GM18507 (cell line): ENCODE data around the gene BEX1.
"Not testable (repeated sequence)": the region's sequence is repeated elsewhere in the genome, so short reads cannot be mapped to it uniquely, and the experiment has no call there.

ENCODE experiments used
- DNase-seq: peaks from one replicate; pipeline ENCODE4 v3.0.0; 2011; ENCODE audit warnings: low read depth; ENCODE audit not compliant: insufficient read length; ENCODE audit errors: extremely low spot score
- FAIRE-seq: peaks from 2 replicates; lab custom pipeline; 2011; peaks lifted over from hg19 to GRCh38; lab: Jason Lieb, UNC

The BEX1 gene

GRCh38 chrX:103063918-103064434, at the start of gene BEX1:
BEX1 (minus strand) TSS chrX:103064171; CDS start chrX:103063274, 897 bp downstream.
- no peak for FAIRE-seq
- DNase-seq, result no peak

DNA sequence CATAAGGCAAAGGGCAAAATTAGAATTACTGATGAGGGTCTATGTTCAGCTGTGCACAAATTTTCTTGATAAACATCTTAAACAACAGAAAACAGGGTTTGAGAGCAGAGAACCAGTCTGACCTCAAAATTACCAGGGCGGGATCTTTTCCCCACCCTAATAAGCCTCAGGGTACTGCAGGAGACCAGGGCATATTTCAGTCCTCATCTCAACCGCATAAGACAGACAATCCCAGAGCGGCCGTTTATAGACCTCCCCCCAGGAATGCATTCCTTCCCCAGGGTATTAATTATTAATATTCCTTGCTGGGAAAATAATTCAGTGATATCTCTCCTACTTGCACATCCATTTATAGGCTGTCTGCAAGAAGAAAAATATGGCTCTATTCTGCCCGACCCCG, 45.5 kb upstream of the BEX1 start:
- not testable (repeated sequence) for FAIRE-seq, DNase-seq

GRCh38 chrX:103107836-103108235, 43.9 kb upstream of the BEX1 start:
- no peak for DNase-seq
- FAIRE-seq, result no peak

- FAIRE-seq, DNase-seq: not testable (repeated sequence)
These were observed 43.3 kb upstream of the BEX1 start for GRCh38 chrX:103107227-103107737.

DNA sequence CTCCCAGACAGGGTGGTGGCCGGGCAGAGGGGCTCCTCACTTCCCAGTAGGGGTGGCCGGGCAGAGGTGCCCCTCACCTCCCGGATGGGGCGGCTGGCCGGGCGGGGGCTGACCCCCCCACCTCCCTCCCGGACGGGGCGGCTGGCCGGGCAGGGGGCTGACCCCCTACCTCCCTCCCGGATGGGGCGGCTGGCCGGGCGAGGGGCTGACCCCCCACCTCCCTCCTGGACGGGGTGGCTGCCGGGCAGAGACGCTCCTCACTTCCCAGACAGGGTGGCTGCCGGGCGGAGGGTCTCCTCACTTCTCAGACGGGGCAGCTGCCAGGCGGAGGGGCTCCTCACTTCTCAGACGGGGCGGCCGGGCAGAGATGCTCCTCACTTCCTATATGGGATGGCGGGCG, 40.4 kb upstream of the BEX1 start:
- not testable (repeated sequence) for FAIRE-seq, DNase-seq

- DNase-seq, FAIRE-seq: not testable (repeated sequence)
These were observed 39.9 kb upstream of the BEX1 start for GRCh38 chrX:103103866-103104265.

GRCh38 chrX:103101299-103102042, 37.5 kb upstream of the BEX1 start:
- no peak for FAIRE-seq
- no peak for DNase-seq

DNA sequence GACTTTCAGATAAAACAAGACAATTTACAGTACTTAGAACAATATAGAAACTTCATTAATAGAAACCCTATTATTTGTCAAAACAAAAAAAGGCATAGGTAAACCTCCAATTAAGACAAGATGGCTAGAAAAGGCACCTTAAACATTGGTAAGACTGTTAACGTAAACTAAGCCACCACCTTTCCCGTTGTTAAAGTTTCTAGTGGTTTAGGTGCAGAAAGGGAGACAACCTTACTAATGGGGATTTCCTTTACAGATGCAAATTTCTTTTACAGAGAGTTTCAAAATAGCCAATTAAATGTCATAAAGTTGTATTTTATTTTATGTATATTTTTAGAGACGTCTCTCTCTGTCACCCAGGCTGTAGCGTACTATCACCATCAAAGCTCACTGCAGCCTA, 36.5 kb upstream of the BEX1 start:
- no peak for DNase-seq
- no peak for FAIRE-seq

- FAIRE-seq (no peak), DNase-seq (no peak)
These were observed 35.7 kb upstream of the BEX1 start for GRCh38 chrX:103099691-103100090.

GRCh38 chrX:103098488-103098887, 34.5 kb upstream of the BEX1 start:
- no peak for FAIRE-seq

GRCh38 chrX:103092942-103093341, 29.0 kb upstream of the BEX1 start, which contains the start of gene NXF3:
NXF3 (minus strand) TSS chrX:103093143; CDS start chrX:103093023, 120 bp downstream.
- DNase-seq (no peak), FAIRE-seq (no peak)

More at GRCh38 chrX:103098488-103098887, 34.5 kb upstream of the BEX1 start:
- no peak for DNase-seq

DNA sequence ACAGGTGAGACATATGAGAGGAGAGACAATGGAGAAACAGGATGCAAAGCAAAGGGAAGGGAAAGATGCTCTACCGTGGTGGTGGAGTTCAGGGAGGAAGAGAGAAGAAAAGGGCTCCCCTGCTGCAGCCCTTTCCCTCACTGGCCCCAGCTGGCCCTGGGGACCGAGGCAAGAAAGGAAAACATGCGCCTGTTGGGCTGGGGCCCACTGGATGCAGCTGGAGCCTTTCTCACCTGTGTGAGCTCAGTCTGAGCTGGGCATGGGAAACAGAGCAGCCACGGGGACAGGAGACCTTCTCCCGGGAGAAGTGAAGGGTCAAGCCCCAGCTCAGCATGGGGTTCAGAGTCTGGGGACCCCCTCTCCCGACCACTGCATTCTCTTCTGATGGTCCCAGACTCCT, 17.1 kb upstream of the BEX1 start:
- DNase-seq, result no peak
- FAIRE-seq, result no peak

- FAIRE-seq (no peak), DNase-seq (no peak)
These were observed 9.5 kb upstream of the BEX1 start for GRCh38 chrX:103073467-103073866.

GRCh38 chrX:103066606-103067005, 2.6 kb upstream of the BEX1 start:
- DNase-seq (no peak), FAIRE-seq (no peak)

GRCh38 chrX:103063191-103063845, 653 bp downstream of the BEX1 start:
- DNase-seq (no peak), FAIRE-seq (no peak)

DNA sequence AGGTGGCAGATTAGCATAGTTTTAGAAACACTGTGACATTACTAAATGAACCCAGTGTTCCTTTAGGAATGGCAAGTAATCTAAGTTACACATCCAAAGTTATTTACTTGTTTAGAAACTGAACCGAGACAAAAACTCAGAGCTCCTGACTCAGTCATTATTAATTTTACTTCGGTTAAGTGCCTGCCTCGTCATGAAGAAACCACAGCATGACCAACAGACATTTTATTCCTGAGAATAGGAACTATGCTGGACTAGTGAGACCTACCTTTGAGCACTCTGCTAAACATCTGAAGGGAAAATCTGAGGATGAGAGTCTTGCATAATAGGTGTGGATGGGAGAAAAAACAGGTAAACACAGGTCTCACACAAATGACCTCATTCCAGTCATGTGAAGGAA, 2.5 kb downstream of the BEX1 start:
- DNase-seq, result no peak
- FAIRE-seq, result no peak

DNA sequence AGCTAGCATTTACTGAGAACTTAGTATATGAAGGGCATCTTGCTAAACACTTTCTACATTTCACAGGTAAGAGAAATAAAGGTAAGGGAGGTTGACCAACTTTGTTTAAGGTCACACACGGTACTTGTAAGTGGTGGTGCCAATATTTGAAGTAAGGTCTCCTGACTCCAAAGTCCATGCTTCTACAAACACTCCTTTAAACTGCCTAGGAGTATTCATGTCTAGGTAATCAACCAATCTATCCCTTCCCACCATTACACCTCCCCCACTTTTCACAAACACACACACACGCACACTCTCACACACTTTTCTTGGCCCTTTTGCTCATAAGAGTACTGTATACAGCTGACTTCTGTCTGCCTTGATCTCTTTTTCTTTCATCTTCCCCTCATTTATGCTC, 7.1 kb downstream of the BEX1 start:
- DNase-seq (no peak), FAIRE-seq (no peak)

- DNase-seq (no peak), FAIRE-seq (no peak)
These were observed 11.3 kb downstream of the BEX1 start for GRCh38 chrX:103052625-103053024.

GRCh38 chrX:103051260-103051789, 12.6 kb downstream of the BEX1 start:
- no peak for DNase-seq
- FAIRE-seq, result no peak

GRCh38 chrX:103033371-103033770, 30.6 kb downstream of the BEX1 start:
- not testable (repeated sequence) for DNase-seq, FAIRE-seq
